ENCODE data around the gene PLB1. TPM values are rescaled to one million over a fixed set of nuclear protein-coding genes. Genes with fewer than 3 reads are reported as not detected.

Gene PLB1
- total RNA-seq: 0.75 and 1.2 TPM in 2 replicates

DNA sequence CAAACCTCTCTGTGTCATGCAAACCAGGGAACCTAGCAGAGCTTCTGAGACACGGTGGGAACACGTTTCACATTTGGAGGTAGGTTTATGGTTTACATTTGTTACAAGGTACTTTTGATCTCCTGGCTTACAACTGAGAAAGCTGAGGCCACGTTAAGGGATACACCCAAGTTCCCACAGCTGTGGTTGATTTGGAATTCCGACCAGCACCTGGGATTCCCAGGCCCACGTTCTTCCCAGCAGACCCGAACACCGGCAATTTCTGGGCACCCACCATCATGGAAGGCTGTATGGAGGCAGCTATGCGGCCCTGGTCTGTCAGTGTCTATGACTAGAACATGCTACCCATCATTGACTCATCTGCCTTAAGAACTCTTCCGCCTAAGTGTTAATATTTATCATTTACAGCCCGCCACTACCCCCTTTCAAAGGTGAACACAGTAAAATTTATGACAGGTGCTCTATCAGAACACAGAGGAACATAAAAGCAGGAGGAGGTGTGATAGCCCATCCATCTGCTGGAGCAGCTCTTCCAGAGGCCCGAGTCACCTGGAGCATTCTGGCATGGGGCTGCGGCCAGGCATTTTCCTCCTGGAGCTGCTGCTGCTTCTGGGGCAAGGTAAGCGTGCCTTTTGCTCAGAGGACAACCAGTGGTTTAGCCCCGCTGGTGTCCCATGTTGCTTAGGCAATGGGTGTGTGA, at the start of gene PLB1:
PLB1 (plus strand) TSS at position 510 of the 700 bp plus-strand sequence; CDS start at position 565, 55 bp downstream.
- Mint-ChIP-seq H3K4me1 (ENCODE audit: low read depth) (no peaks in the 10 kb centered on the region), H3K4me3 (no peak within 1 kb of the TSS), H3K9me3 (no peaks in the 10 kb centered on the region), H3K27me3 (ENCODE audit: insufficient read depth) (peaks cover 28% of the 10 kb centered on the region), H3K27ac (no peak within 1 kb of the TSS), H3K36me3 (ENCODE audit: low read depth) (no peaks in the 10 kb centered on the region)
- DNase-seq (ENCODE audit: low spot score): no peak
- intact Hi-C loops (cut with micrococcal nuclease): no loop called here

- Mint-ChIP-seq H3K4me1 (ENCODE audit: low read depth) (peaks cover 86% of the 10 kb centered on the region), H3K4me3 (no peak overlapping the region), H3K27me3 (ENCODE audit: insufficient read depth) (no peaks in the 10 kb centered on the region), H3K27ac (no peak overlapping the region), H3K9me3 (peaks cover 7% of the 10 kb centered on the region), H3K36me3 (ENCODE audit: low read depth) (peaks cover 5% of the 10 kb centered on the region)
- intact Hi-C loops (cut with micrococcal nuclease): loop anchor here (1.0 to 5.0 kb wide), 4 partner anchors 22 to 544 kb away; partner anchors contain the start of gene FOSL2
- no peak for DNase-seq (ENCODE audit: low spot score)
These were observed 49.3 kb upstream of the PLB1 start for GRCh38 chr2:28446531-28446930.

GRCh38 chr2:28447086-28447485, 48.8 kb upstream of the PLB1 start:
- Mint-ChIP-seq H3K4me3 (no peak overlapping the region), H3K9me3 (peaks cover 2% of the 10 kb centered on the region), H3K27ac (no peak overlapping the region), H3K27me3 (ENCODE audit: insufficient read depth) (no peaks in the 10 kb centered on the region), H3K4me1 (ENCODE audit: low read depth) (peaks cover 81% of the 10 kb centered on the region), H3K36me3 (ENCODE audit: low read depth) (peaks cover 5% of the 10 kb centered on the region)
- no peak for DNase-seq (ENCODE audit: low spot score)
- intact Hi-C loops (cut with micrococcal nuclease): loop anchor here (2.0 to 5.0 kb wide), 3 partner anchors 22 to 545 kb away; no protein-coding TSS in a partner anchor

DNA sequence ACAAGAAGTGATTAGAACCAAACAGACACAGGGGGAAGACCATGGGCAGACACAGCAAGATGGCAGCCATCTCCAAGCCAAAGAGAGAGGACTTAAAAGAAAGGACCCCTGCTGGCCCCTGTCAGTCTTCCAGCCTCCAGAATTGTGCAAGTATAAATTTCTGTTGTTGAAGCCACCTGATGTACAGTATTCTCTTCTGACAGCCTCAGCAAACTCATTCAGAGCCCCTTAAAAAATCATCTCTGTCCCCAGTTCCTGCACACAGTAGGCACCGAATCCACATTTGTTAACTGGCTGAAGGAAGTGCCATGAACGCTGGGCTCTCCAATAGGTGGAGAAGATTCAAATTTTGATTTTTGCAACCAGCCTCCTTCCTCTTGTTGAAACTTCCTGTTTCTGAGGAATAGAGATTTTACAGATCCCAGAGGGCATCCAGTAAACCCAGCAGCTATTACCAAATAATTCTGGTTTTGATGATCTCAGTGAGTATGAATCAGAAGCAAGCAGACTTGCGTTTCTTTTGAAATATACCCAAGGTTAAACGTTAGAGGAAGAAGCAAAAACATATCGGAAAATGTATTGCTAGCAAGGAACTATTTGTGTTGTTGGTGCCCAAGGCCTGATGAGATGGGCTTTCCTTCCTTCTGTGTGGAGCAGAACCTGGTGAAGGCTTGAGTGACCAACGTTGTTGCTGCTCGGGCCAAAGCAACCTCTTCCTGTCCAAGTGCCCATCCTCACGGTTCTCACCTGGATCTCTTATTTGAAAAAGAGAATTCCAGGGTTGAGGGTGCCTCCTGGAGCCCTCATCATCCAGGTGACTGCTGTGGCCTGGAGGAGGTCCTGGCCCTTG, 47.7 kb upstream of the PLB1 start:
- DNase-seq (ENCODE audit: low spot score): no peak
- no peaks in the 10 kb centered on the region for H3K27me3 Mint-ChIP-seq (ENCODE audit: insufficient read depth)
- intact Hi-C loops (cut with micrococcal nuclease): loop anchor here (1.0 to 5.0 kb wide), 4 partner anchors 17 to 546 kb away; no protein-coding TSS in a partner anchor
- peak overlapping the region; percentile 80 for H3K27ac Mint-ChIP-seq
- H3K4me1 Mint-ChIP-seq (ENCODE audit: low read depth): peaks cover 78% of the 10 kb centered on the region
- H3K36me3 Mint-ChIP-seq (ENCODE audit: low read depth): peaks cover 5% of the 10 kb centered on the region
- no peaks in the 10 kb centered on the region for H3K9me3 Mint-ChIP-seq
- peak overlapping the region; percentile 38 for H3K4me3 Mint-ChIP-seq

DNA sequence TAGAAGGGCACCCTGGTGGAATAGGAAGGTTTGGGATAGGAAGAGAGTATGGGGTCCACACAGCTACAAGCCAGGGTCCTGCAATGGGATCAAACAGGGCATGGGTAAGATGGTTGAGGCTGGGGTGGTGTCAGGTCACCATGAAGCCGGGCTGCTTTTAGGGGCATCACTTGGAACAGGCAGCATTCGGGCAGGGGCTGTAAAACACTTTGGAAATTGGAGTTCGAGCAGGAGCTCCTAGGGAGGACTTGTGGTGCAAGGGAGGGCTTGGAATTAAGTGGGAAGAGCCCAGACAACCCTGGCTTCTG, 47.1 kb upstream of the PLB1 start:
- Mint-ChIP-seq H3K27ac (peak overlapping the region; percentile 80), H3K36me3 (ENCODE audit: low read depth) (peaks cover 2% of the 10 kb centered on the region), H3K4me3 (peak overlapping the region; percentile 38), H3K4me1 (ENCODE audit: low read depth) (peaks cover 73% of the 10 kb centered on the region), H3K27me3 (ENCODE audit: insufficient read depth) (no peaks in the 10 kb centered on the region), H3K9me3 (no peaks in the 10 kb centered on the region)
- intact Hi-C loops (cut with micrococcal nuclease): loop anchor here (1.0 to 5.0 kb wide), 5 partner anchors 17 to 546 kb away; no protein-coding TSS in a partner anchor
- DNase-seq (ENCODE audit: low spot score): no peak

DNA sequence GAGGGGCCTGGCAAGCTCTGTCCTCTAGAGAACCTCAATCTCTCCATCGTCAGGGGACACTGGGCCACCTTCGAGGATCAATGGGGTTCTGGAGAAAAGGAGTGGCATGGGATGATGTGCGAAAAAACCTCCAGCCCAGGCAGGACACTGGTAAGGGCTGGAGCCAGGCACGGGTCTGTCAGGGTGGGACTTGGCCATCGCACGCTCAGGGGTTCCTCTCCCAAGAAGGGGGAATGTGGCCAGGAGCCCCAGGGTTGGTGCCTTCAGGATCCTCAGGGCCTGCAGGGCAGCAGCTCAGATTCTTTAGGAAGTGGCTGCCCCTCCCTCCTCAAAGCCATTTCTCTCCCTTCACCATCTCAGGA, 46.8 kb upstream of the PLB1 start:
- Mint-ChIP-seq H3K4me1 (ENCODE audit: low read depth) (peaks cover 73% of the 10 kb centered on the region), H3K27ac (peak overlapping the region; percentile 80), H3K36me3 (ENCODE audit: low read depth) (peaks cover 2% of the 10 kb centered on the region), H3K4me3 (no peak overlapping the region), H3K9me3 (no peaks in the 10 kb centered on the region), H3K27me3 (ENCODE audit: insufficient read depth) (no peaks in the 10 kb centered on the region)
- no peak for DNase-seq (ENCODE audit: low spot score)
- intact Hi-C loops (cut with micrococcal nuclease): loop anchor here (1.0 to 5.0 kb wide), 4 partner anchors 39 to 547 kb away; no protein-coding TSS in a partner anchor

DNA sequence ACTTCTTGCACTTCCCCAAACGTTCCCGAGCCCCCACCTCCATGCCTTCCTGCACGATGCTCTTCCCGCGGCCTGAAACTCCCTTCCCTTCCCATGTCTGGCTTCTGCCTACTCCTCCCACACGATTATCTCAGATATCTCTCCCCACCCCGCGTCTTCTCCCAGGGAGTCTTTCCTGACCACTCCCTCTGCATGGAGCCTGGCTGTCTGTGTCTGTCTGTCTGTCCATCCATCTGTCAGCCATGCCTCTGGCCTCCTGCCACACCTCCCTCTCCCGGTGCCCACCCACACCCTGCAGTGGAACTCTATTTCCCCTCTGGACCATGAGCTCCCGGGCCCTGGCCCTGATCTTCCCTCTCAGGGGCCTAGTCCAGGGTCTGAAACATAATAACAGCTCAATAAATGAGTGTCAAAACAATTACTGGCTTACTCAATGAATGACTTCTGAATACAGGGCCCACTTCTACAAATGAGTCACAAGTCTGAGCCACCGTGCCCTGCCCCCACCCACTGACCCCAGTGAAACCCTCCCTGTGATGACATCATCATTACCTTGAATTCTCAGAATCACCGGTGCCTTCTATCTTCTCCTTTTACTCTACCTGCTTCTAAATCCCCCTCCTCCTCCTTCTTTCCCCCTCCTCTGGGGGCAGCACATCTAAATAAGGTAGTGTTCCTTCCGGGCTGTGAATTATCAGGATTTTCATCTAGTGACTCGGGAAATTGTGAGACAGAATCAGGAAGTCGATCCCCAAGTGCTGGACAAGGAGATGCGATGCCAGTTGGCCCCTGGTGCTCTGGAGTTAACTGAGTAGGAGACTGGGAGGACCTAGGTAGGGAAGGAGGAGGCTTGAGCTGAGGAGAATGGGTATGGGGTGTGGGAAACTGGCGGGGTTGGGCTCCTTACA, 46.1 kb upstream of the PLB1 start:
- Mint-ChIP-seq H3K36me3 (ENCODE audit: low read depth) (peaks cover 2% of the 10 kb centered on the region), H3K4me1 (ENCODE audit: low read depth) (peaks cover 66% of the 10 kb centered on the region), H3K4me3 (peak overlapping the region; percentile 71), H3K27ac (peak overlapping the region; percentile 96), H3K9me3 (no peaks in the 10 kb centered on the region), H3K27me3 (ENCODE audit: insufficient read depth) (no peaks in the 10 kb centered on the region)
- intact Hi-C loops (cut with micrococcal nuclease): loop anchor here (1.0 to 10.0 kb wide), 6 partner anchors 39 to 547 kb away; no protein-coding TSS in a partner anchor
- DNase-seq (ENCODE audit: low spot score): peak; percentile 45

DNA sequence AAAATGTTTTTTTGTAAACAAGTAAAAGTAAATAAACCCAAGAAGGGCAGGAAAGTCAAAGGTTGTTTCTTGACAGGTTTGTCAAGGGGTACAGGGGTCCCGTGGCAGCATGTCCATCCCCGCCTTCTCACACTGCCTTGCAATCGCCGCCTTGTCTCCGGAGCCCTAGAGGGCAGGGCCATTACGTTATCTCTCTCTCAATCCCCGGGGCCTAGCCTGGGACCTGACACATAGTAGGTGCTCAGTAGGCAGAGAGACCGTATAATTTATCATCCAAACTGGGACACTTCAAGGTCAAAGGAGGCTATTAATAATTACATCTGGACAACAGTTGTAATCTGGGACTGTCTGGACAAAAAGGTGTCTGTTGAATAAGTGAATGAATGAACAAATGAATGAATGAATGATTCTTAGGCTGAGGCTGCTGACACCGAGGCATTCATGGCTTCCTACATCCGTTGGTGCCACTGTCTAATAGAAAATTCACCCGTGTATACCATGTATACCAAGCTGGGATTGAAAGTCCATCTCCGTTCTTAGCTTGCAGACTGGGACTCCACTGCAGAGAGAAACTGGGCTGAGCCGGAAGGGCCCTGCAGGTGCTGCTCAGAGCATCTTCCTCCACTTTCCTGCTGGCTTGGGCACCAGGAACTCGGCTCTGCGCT, 44.8 kb upstream of the PLB1 start:
- H3K4me3 Mint-ChIP-seq: no peak overlapping the region
- H3K36me3 Mint-ChIP-seq (ENCODE audit: low read depth): peaks cover 2% of the 10 kb centered on the region
- peak overlapping the region; percentile 40 for H3K27ac Mint-ChIP-seq
- no peaks in the 10 kb centered on the region for H3K9me3 Mint-ChIP-seq
- peaks cover 53% of the 10 kb centered on the region for H3K4me1 Mint-ChIP-seq (ENCODE audit: low read depth)
- peaks cover 4% of the 10 kb centered on the region for H3K27me3 Mint-ChIP-seq (ENCODE audit: insufficient read depth)
- intact Hi-C loops (cut with micrococcal nuclease): loop anchor here (1.0 to 10.0 kb wide), 2 partner anchors 55 to 296 kb away; no protein-coding TSS in a partner anchor
- DNase-seq (ENCODE audit: low spot score): no peak

DNA sequence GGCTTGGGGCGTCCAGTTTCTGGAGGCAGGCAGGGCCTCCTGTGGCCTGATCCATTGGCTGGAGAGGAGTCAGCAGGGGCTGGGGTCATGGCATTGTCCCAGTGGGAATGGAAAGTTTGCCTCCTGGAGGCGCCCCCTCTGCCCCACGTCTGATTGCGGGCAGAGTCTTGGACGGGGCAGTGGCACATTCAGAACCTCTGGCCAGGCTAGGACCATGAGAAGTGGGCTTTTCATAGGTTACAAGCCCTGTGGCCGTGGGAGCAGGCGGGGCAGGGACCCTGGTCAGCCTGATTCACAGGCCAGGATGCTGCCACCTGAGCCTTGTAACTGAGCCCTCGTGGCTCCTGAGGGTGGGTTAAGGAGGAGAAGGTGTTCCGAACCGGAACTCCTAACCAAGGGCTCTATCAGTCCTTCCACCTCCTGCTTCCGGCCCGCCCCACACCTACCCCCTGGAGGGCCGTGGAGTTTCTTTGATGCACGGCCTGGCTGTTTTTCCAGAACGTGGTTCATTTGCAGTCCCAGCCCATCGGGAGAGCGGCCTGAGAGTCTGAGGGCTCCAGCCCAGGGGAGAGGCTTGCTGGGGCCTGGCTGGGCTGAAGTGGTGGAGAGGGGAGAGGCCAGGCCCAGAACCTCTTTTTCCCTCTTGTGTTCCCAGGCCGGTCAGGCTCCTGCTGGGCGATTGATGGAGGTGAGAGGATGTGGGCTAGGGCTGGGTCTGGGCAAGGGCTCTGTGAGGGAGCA, 43.9 kb upstream of the PLB1 start:
- Mint-ChIP-seq H3K4me1 (ENCODE audit: low read depth) (peaks cover 46% of the 10 kb centered on the region), H3K27me3 (ENCODE audit: insufficient read depth) (peaks cover 4% of the 10 kb centered on the region), H3K9me3 (no peaks in the 10 kb centered on the region), H3K4me3 (no peak overlapping the region), H3K36me3 (ENCODE audit: low read depth) (peaks cover 2% of the 10 kb centered on the region), H3K27ac (no peak overlapping the region)
- intact Hi-C loops (cut with micrococcal nuclease): loop anchor here (1.0 to 10.0 kb wide), 6 partner anchors 93 to 749 kb away; partner anchors contain the start of gene MRPL33
- DNase-seq (ENCODE audit: low spot score): no peak

- peak; percentile 67 for DNase-seq (ENCODE audit: low spot score)
- intact Hi-C loops (cut with micrococcal nuclease): loop anchor here (1.0 to 10.0 kb wide), 6 partner anchors 93 to 749 kb away; partner anchors contain the start of gene MRPL33
- Mint-ChIP-seq H3K4me1 (ENCODE audit: low read depth) (peaks cover 40% of the 10 kb centered on the region), H3K4me3 (no peak overlapping the region), H3K36me3 (ENCODE audit: low read depth) (peaks cover 2% of the 10 kb centered on the region), H3K27me3 (ENCODE audit: insufficient read depth) (peaks cover 4% of the 10 kb centered on the region), H3K9me3 (no peaks in the 10 kb centered on the region), H3K27ac (no peak overlapping the region)
These were observed 43.3 kb upstream of the PLB1 start for GRCh38 chr2:28452534-28453081.

- Mint-ChIP-seq H3K4me1 (ENCODE audit: low read depth) (peaks cover 32% of the 10 kb centered on the region), H3K9me3 (no peaks in the 10 kb centered on the region), H3K36me3 (ENCODE audit: low read depth) (peaks cover 2% of the 10 kb centered on the region), H3K27ac (no peak overlapping the region), H3K27me3 (ENCODE audit: insufficient read depth) (peaks cover 4% of the 10 kb centered on the region), H3K4me3 (no peak overlapping the region)
- intact Hi-C loops (cut with micrococcal nuclease): loop anchor here (10.0 kb wide), 1 partner anchor 299 kb away; no protein-coding TSS in a partner anchor
- DNase-seq (ENCODE audit: low spot score): no peak
These were observed 42.5 kb upstream of the PLB1 start for GRCh38 chr2:28453396-28453795.
